ENCODE measurements around the gene RBBP8.
A peak's percentile ranks its signal among the peaks of the same experiment; 100 is the strongest.

Gene RBBP8

DNA sequence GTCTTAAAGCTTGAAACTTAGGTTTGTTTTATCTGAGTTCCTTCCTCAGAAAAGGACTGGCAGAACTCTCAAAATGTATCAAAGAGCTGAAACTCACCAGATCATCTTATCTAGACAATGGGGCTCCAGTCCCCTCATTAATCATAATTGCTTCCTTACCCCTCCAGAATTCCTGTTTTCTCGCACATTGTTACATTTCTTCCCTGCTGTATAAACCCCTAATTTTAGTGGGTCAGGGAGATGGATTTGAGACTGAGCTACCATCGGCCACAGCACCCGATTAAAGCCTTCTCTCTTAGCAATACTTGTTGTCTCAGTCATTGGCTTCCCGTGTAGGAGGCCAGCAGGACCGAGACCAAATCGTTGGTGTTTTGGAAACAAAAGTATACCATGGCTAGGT is 130.4 kb downstream of the RBBP8 start:
- DNase-seq (ENCODE audit: low read depth), result no peak

DNA sequence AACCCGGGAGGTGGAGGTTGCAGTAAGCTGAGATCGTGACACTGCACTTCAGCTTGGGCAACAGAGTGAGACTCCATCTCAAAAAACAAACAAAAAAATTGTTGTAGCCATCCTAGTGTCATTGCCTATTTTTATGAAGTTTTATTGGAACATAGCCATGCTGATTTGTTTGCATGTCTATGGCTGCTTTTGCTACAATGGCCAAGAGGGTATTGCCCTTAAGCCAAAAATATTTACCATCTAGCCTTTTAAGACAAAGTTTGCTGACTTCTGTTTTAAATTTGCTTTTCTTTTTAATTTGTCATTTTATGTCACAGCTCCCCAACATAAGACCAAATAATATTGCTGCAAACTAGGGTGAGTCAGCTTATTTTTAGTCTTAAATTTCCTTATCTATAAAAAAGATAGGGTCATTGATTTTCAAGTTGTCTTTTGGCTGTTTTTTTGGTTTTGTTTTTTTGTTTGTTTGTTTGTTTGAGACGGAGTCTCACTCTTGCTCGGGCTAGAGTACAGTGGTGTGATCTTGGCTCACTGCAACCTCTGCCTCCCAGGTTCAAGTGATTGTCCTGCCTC is 132.2 kb downstream of the RBBP8 start:
- no peak for DNase-seq (ENCODE audit: low read depth)

DNA sequence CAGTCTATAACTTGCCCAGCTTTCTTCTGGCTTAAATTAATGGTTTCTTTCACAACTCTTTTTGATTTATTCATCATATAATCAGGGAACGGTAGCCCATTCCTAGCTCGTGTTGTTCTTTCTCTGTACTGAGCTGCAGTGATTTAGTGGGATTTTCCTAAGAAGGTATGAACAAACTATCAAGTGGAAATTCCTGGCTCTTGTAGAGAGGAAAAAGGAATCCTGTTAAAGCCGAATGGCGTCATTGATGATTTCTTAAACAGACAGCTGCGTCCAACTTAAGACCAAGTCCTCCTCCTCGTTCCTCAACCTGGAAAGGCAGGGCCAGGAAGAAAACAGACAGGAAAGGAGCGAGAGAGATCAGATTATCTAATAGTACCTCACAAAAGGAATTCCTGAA is 132.9 kb downstream of the RBBP8 start:
- no peak for DNase-seq (ENCODE audit: low read depth)

- DNase-seq (ENCODE audit: low read depth), result no peak
Observed at GRCh38 chr18:23066504-23067039, 133.4 kb downstream of the RBBP8 start.

- DNase-seq (ENCODE audit: low read depth), result no peak
Observed at GRCh38 chr18:23067236-23067635, 134.1 kb downstream of the RBBP8 start.

DNA sequence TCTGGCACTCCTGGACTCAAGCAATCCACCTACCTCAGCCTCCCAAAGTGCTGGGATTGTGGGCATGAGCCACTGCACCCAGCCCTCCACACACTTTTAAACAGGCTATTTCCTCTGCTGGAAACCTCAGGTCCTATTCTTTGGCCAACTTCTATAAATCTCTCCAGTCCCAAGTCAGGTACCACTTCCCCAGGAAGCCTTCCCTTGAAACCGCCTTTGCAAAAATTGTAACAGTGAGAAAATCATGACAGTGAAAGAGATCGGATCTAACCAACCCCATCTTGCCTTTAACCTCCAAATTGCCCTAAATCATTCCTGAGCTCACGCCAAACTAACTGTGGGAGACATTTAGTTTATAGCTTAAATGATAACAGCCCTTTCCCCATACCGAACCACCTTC is 134.9 kb downstream of the RBBP8 start:
- DNase-seq (ENCODE audit: low read depth), result no peak

DNA sequence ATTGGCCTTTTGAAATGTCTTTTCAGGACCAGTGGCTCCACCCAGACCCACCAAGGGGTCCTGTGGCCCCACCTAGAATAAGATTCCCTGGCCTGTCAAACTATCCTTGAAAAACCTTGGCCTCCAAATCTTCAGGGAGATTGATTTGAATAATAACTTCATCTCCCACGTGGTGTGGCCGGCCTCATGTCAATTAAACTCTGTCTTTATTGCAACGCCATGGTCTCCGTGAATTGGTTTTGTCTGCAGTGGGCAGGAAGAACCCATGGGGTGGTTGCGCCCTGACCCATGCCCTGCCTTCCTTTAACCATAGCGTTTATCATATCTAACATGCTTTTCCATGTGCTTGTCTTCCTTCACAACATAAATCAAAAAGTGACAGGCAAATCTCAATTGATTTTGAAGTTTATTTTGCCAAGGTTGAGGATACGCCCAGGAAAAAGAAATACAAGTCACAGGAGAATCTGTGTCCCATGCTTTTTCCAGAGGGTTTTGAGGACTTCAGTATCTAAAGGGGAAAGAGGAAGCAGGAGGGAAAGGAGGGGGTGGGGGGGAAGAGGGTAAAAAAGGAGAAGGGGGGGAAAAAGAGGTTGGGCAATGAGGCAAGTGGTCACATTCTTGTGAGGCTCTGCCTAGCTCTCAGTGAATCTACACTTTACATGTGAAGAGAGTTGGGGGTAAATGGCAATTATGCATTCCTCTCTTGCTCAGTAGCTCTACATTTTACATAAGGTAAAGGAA is 135.6 kb downstream of the RBBP8 start:
- DNase-seq (ENCODE audit: low read depth), result no peak

GRCh38 chr18:23069481-23069880 is 136.4 kb downstream of the RBBP8 start:
- DNase-seq (ENCODE audit: low read depth), result no peak

DNA sequence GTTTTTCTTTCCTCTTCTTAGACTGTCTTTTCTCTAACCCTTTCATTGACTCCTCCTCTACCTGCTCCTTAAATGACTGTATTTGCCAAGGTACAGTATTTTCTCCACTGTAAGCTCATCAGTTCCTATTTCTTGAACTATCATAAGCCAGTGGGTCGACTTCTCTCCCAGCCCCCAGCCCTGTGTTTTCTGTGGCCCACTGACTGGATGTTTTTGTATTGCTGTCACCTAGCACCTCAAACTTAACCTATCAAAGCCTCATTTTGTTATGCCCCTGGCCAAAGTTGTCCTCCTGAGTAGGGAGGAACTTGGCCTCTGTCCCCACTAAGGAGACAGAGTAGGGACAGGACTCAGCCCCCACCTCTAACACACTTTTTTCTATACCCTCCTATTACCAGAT is 136.8 kb downstream of the RBBP8 start:
- no peak for DNase-seq (ENCODE audit: low read depth)

DNA sequence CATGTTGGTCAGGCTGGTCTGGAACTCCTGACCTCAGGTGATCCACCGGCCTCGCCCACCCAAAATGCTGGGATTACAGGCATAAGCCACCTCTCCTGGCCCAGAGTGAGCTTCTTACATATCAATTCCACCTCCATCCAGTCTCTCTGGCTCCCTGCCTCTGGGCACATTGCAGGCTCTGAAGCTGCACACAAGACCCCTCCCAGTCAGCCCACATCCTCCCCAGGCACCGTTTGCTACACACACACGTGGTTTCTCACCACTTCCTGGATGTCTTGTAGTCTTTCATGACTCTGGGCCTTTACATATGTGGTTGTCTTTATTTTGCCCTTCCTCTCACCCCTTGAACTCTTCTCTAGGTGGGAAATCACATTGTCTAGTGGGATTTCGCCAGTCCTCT is 138.2 kb downstream of the RBBP8 start:
- peak; percentile 51 for DNase-seq (ENCODE audit: low read depth)

- no peak for DNase-seq (ENCODE audit: low read depth)
Observed at GRCh38 chr18:23072079-23072478, 139.0 kb downstream of the RBBP8 start.

DNA sequence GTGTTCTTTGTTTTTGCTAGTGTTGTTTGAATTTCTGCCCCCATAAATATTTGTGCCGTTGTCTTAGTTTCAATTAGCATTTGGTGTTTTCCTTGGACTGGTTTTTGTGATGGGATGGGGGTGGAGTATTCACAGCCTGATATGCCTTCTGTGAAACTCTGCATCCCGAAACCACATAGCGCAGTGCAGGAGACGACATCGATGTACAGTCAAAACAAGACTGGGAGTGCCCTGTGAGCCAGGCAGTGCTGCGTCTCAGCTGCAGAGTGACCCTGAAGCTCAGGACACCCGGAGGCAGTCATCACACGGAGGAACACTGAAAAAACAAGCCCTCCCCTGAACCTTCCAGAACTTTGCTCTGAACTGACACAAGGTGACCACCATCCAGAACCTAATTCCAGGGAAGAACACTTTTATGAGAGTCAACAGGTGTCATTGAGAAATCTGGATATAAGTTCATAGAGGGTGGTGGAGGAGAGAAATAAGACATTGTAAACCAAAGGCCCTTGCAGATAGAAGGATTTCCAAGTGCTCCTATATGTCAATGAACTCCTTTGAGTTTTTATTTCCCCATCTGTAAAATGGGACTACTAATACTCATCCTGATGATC is 141.0 kb downstream of the RBBP8 start:
- DNase-seq (ENCODE audit: low read depth), result no peak

All from activated T-helper 9 cell treated with anti-CD3 and anti-CD28 coated beads, Interleukin-2, amount 50 U/mL, for 16 hours (primary cell).